ENCODE data around the gene CABLES1.

Gene CABLES1

GRCh38 chr18:23134780-23135549 is at the start of gene CABLES1:
Gene CABLES1, plus strand, starts transcription at chr18:23135485. Its CDS starts 278 bp downstream, at chr18:23135763.
- no peak for TF ChIP-seq CTCF (IDR thresholded peaks at IDR 0.05)

GRCh38 chr18:23087352-23087751 is 47.9 kb upstream of the CABLES1 start:
- TF ChIP-seq CTCF (IDR thresholded peaks at IDR 0.05), result no peak

- no peak for TF ChIP-seq CTCF (IDR thresholded peaks at IDR 0.05)
Measured at GRCh38 chr18:23088310-23088709, 47.0 kb upstream of the CABLES1 start.

- TF ChIP-seq CTCF (IDR thresholded peaks at IDR 0.05), result no peak
Measured at GRCh38 chr18:23092121-23092520, 43.2 kb upstream of the CABLES1 start.

GRCh38 chr18:23093772-23094171 is 41.5 kb upstream of the CABLES1 start:
- TF ChIP-seq CTCF (IDR thresholded peaks at IDR 0.05), result no peak

- no peak for TF ChIP-seq CTCF (IDR thresholded peaks at IDR 0.05)
Measured at GRCh38 chr18:23094411-23095190, 40.7 kb upstream of the CABLES1 start.

- TF ChIP-seq CTCF (IDR thresholded peaks at IDR 0.05), result no peak
Measured at GRCh38 chr18:23095463-23095862, 39.8 kb upstream of the CABLES1 start.
